Measurements from ENCODE around the gene JAK1. TPM values are rescaled to one million over a fixed set of nuclear protein-coding genes. Genes with fewer than 3 reads are reported as not detected.

The JAK1 gene
- total RNA-seq, 1 donor from 2014 or later = 43.3 TPM

DNA sequence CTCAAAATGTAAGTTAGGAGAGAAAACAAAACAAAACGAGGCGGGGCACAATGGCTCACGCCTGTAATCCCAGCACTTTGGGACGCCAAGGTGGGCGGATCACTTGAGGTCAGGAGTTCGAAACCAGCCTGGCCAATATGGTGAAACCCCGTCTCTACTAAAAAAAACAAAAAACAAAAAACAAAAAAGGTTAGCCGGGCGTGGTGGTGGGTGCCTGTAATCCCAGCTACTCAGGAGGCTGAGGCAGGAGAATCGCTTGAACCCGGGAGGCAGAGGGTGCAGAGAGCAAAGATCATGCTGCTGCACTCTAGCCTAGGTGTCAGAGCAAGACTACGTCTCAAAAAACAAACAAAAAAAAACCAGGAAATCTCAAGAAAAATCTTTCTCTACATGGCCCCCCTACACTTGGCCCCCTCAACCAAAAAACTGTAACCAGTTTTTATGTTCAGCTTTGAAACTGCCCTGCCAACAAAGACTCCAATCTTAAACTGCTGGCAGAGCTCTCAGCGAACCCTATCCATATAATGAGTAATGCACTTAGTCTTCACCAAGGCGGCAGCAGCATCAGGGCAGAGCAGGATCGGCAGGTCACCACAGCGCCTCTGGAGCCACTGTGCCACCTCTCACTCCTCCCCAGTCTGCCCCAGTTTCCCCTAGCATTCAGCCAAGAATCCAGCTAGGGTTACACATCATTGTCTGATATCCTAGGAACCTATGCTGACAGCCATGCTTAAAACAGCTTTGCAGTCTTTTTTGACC, 71.7 kb downstream of the JAK1 start:
- DNase-seq (ENCODE audit: low spot score) (no peak), ATAC-seq (no peak)

GRCh38 chr1:64893921-64894320, 72.4 kb downstream of the JAK1 start:
- no peak for DNase-seq (ENCODE audit: low spot score)
- ATAC-seq = no peak

DNA sequence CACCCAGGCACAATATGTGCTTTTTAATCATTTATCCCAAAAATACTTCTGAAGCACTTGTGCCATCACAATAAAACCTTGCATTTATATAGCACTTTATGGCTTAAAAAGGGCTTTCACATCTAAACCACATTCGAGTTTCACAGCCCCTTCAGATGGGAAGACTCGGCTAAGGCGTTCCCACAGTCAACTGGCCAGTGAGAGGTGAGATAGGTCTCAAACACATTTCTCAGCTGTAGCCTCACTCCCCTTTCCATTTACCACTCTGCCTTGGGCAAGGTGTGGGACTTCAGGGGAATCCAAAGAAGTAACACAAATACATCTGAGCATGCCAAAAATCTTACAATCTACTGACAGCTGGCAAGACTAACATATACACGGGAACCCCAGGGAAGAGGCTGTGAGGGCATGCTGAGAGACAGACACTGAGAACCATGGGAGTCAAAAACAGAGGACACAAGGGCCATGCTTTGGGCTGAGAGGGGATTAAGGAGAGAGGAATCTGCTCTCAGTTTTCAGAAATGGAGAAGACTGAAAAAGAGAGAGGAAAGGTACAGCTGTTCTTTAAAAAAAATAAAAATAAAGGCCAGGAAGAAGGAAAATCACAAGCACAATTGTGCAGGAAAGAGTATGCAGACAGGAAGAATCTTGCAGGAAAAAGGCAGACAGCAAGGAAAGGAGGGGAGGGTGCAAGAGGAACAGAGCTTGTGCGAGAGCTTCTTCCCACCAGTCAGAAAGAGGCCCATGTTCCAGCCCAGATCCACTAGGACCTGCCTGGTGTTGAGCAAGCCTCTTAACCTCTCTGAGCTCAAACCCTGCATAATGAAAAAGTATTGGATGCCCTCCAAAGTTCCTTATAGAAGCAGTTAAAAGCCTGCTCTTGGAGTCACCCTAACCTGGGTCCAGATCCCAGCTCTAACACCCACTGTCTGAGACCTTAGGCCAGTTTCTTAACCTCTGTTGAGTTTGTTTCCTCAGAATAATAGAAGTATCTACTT, 73.5 kb downstream of the JAK1 start:
- peak; percentile 50 for ATAC-seq
- no peak for DNase-seq (ENCODE audit: low spot score)

GRCh38 chr1:64891448-64891825, 74.9 kb downstream of the JAK1 start:
- ATAC-seq (peak; percentile 50), DNase-seq (ENCODE audit: low spot score) (no peak)

DNA sequence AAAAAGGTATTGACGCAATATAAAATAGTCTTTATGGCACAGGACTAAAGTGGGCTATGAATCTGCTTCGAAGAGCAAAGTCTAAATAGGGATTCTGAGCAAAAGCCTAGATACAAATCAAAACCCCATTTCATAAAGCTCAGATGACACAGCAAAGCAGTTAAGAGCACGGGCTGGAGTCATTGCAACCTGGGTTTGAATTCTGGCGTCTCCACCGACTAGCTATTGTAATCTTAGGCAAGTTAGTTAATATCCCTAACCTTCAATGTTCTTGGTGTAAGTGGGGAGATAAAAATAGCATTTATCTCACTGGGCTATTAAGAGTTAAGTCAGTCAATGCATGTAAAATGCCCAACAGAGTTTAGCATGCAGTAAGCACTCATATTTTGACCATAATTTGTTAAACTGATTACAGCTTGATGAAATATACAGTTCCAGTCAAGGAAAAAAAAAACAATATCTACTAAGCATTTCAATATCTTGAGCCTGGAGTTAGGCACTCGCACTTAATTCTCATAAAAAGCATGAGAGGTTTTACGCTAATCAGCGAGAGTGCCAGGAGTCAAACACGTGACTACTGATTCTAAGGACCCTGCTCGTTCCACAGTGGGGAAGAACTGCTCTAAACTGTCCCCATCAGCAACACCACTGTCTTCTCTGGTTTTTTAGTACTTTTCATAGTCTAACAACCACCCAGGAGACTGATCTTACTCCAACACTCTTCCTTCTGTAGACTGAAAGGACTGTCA, 75.5 kb downstream of the JAK1 start:
- peak; percentile 19 for ATAC-seq

GRCh38 chr1:64887689-64888217, 78.6 kb downstream of the JAK1 start:
- peak; percentile 26 for ATAC-seq
- no peak for DNase-seq (ENCODE audit: low spot score)

More for the DNA sequence above, 75.5 kb downstream of the JAK1 start:
- no peak for DNase-seq (ENCODE audit: low spot score)

- DNase-seq (ENCODE audit: low spot score) (no peak), ATAC-seq (no peak)
Measured at GRCh38 chr1:64886877-64887276, 79.5 kb downstream of the JAK1 start.

- ATAC-seq (no peak), DNase-seq (ENCODE audit: low spot score) (no peak)
Measured at GRCh38 chr1:64885648-64886047, 80.7 kb downstream of the JAK1 start.

DNA sequence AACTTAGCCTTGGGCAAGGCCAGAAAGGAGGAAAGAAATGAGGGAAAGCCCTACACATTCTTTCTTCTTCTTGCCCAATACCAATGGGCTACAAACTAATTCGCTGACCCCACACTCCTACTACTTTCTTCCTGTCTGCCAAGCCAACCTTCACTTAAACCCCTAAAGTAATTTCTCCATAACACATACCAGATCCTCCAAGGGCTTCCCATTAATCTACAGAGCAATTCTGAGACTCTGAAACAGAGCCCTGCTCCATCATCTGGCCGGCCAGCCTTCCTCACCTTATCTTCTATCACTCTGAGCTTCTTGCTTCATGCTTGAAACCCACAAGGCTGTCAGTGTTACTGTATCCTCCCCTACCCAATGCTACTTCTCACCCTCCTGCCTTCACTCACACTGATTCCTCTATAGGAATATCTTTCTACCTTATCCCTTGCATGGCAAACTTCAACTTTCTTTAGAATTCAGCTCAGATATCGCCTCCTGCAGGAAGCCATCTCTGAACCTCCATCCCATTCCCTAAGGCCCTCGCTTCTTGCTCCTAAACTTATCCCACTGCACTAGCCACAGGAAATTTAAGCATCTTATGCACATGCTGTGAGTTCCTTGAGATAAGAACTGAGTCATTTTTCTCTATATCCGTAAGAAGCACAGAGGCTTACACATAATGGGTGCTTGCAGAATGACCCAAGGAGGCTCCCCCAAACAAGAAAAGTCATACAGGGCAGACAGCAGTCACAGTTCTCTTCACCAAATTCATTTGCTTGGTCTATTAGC, 81.9 kb downstream of the JAK1 start:
- DNase-seq (ENCODE audit: low spot score) (no peak), ATAC-seq (no peak)

- ATAC-seq (no peak), DNase-seq (ENCODE audit: low spot score) (no peak)
Measured at GRCh38 chr1:64882574-64883255, 83.6 kb downstream of the JAK1 start.

DNA sequence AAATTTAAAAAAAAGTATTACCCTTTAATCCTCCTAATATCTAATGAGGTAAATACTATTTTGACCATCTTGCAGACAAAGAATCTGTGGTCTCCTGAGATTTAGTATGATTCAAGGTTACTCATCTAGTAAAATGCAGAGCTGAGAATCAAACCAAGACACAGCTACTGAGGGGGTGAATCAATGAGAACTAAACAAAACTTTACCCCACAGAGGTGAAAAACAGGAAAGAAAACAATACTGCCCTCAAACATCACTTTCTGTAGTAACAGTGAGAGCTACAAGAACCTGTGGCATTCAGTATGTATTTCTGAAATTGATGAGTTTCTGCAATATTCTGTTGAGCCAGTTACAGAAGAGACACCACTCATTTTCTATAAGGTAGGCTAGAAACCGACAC, 85.1 kb downstream of the JAK1 start:
- ATAC-seq (no peak), DNase-seq (ENCODE audit: low spot score) (no peak)

DNA sequence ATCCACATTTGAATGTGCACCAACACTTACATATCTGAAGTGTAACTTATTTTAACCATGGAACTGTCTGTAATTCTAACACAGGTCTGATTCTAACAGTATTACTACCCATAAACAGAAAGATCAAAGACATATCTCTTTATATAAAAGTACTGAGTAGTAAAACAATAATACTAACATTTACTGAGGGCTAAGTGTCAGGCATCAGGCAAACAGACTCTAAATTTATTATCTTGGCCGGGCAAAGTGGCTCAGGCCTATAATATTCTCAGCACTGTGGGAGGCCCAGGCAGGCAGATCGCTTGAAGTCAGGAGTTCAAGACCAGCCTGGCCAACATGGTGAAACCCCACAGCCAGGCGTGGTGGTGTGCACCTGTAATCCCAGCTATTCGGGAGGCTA, 85.9 kb downstream of the JAK1 start:
- ATAC-seq = no peak
- DNase-seq (ENCODE audit: low spot score) = no peak

GRCh38 chr1:64878931-64879611, 87.3 kb downstream of the JAK1 start:
- ATAC-seq = no peak
- no peak for DNase-seq (ENCODE audit: low spot score)

DNA sequence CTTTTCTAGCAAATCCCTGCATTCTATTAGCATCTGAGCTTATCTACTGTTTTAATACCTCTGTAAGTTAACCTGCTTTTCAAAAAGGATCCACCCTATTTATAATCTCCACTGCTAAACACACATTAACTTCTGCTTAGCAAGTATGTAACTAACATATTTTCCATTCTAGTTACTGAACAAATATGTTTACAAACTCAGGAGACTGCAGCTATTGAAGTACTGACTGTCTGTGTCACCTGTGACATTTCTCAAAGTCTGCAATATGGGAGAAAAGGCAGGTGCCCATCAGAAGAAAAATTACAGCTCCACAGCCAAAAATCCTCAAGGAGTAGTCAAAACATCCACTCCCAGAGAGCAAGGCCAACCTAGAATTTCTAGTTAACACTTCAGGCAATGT, 88.3 kb downstream of the JAK1 start:
- ATAC-seq = no peak

DNA sequence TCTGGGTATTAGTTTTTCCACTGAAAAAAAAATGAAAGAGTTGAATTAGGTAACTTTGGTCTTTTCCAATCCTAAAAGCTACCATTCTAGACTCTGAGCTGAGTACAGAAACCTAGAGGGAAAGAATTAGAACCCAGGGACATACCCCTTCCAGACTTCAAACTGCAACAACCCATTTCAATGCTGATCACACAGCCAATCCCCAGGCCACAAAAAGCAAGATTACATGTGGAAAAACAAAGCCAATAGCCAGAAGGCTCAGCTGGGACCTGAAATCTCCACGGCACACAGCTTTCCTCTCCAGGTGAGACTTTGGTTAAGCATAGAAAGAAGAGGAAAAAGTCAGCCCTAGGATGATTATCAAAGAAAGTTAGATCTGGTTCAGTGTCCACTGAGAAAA, 88.8 kb downstream of the JAK1 start:
- no peak for ATAC-seq
- DNase-seq (ENCODE audit: low spot score) = no peak

More for the DNA sequence above, 88.3 kb downstream of the JAK1 start:
- no peak for DNase-seq (ENCODE audit: low spot score)

- no peak for DNase-seq (ENCODE audit: low spot score)
- ATAC-seq = no peak
Measured at GRCh38 chr1:64877151-64877550, 89.2 kb downstream of the JAK1 start.

- DNase-seq (ENCODE audit: low spot score) = no peak
- ATAC-seq = no peak
Measured at GRCh38 chr1:64875606-64876005, 90.7 kb downstream of the JAK1 start.

- ATAC-seq (no peak), DNase-seq (ENCODE audit: low spot score) (no peak)
Measured at GRCh38 chr1:64875101-64875500, 91.2 kb downstream of the JAK1 start.

DNA sequence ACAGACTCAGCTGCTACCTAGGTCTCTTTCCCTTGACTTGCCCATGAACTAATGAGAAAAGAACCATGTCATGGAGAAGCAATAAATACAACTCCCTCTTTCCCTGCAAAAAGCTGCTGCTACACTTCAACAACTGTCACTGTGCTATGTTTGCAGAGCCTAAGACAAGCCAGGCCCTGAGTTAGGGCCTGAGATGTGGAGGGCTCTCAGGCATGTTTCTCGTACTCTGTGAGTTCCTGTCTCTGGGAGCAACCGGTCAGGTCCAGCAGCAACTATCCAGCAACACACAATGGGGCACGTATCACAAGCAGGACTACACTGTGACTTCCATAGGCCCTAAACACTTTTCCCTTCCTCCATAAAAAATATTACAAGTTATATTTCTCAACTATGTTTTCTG, 91.7 kb downstream of the JAK1 start:
- no peak for ATAC-seq
- no peak for DNase-seq (ENCODE audit: low spot score)
